Lung (tissue), 12 donors: ENCODE results near the gene TANC1. TPM values are rescaled to one million over a fixed set of nuclear protein-coding genes. Genes with fewer than 3 reads are reported as not detected.

Source experiments
- ATAC-seq: fragments of 200-7000 bp; cut with Tn5 transposase; one replicate; pipeline ENCODE4 v1.9.1; 2020; ENCODE audit warnings: moderate number of reproducible peaks; ENCODE audit not compliant: insufficient read depth, low FRiP score
- DNase-seq, 3 donors: peaks; one replicate each; pipeline ENCODE4 v3.0.0-alpha.2; 2013 to 2017
- H3K27ac ChIP-seq, 2 donors: one replicate each; pipeline ENCODE4 v1.5.1; 2013; ENCODE audit warnings: mild to moderate bottlenecking in 2 of 2, moderate library complexity in 2 of 2, control low read depth in 1 of 2, inconsistent platforms in 1 of 2, low read depth in 1 of 2, low read length in 1 of 2
- H3K27me3 ChIP-seq, 3 donors: one replicate each; pipeline ENCODE4 v1.5.1; 2013; ENCODE audit warnings: low read length in 2 of 3; ENCODE audit not compliant: control insufficient read depth in 3 of 3, insufficient read depth in 3 of 3
- H3K36me3 ChIP-seq, 4 donors: one replicate each; pipeline ENCODE4 v1.5.1; 2013; ENCODE audit warnings: low read length in 4 of 4, mild to moderate bottlenecking in 1 of 4, moderate library complexity in 1 of 4; ENCODE audit not compliant: control insufficient read depth in 4 of 4, insufficient read depth in 4 of 4
- H3K4me1 ChIP-seq, 5 donors: one replicate each; pipeline ENCODE4 v1.5.1; 2013; ENCODE audit warnings: low read length in 5 of 5, mild to moderate bottlenecking in 2 of 5, moderate library complexity in 1 of 5; ENCODE audit not compliant: control insufficient read depth in 5 of 5, insufficient read depth in 5 of 5
- H3K4me3 ChIP-seq: one replicate; pipeline ENCODE4 v1.5.1; 2013; ENCODE audit warnings: mild to moderate bottlenecking, control low read depth, moderate library complexity
- H3K9ac ChIP-seq, 2 donors: one replicate each; pipeline ENCODE4 v1.5.1; 2013; ENCODE audit warnings: low read length in 2 of 2, control low read depth in 1 of 2; ENCODE audit not compliant: insufficient read depth in 1 of 2
- H3K9me3 ChIP-seq, 4 donors: one replicate each; pipeline ENCODE4 v1.5.1; 2013; ENCODE audit warnings: low read length in 3 of 4, mild to moderate bottlenecking in 1 of 4, moderate library complexity in 1 of 4; ENCODE audit not compliant: control insufficient read depth in 4 of 4, insufficient read depth in 3 of 4
- CTCF ChIP-seq: IDR thresholded peaks from 2 replicates; pipeline ENCODE4 v1.5.1; 2012; ENCODE audit warnings: mild to moderate bottlenecking; ENCODE audit errors: control extremely low read depth, extremely low read depth
- WGBS, 2 donors: extraction: QIAGEN DNeasy Blood & Tissue Kit; methylation state at CpG; one replicate each; pipeline ENCODE4 v1.1.7; 2013; 5-methylcytosine and 5-hydroxymethylcytosine counted together
- polyA plus RNA-seq, 2 donors: library from polyadenylated mRNA; stranded (reverse); fragments of 200-250 nt; gene quantifications; one replicate each; pipeline ENCODE4 v1.2.1, GENCODE V29; 2013
- total RNA-seq, 2 donors: library from RNA; depleted of rRNA in 1 of 2; stranded (reverse); fragments of >200 nt in 1 of 2; gene quantifications; one replicate each; pipeline ENCODE4 v1.2.1, GENCODE V29; 2014 to 2021
- donor health status: control.
- donor health status: control.
- donor health status: Bipolar disorder and iron deficiency.
- donor health status: healthy.
- donor health status: DM: yes; HTN: yes; CAD: no.

Gene TANC1
- total and polyA plus RNA-seq, 4 donors, result 14.3 to 99.5 (median 37.3) TPM

GRCh38 chr2:159202568-159203071, 234.2 kb downstream of the TANC1 start:
- Histone ChIP-seq H3K9ac (no peak overlapping the region), H3K36me3 (peaks cover 10 to 29% (median 16%) of the 10 kb centered on the region in 4 donors), H3K27me3 (no peaks in the 10 kb centered on the region), H3K27ac (peak overlapping the region; percentile 49 to 85), H3K4me3 (no peak overlapping the region), H3K4me1 (peaks cover 6 to 36% (median 14%) of the 10 kb centered on the region in 5 donors), H3K9me3 (no peaks in the 10 kb centered on the region)
- DNase-seq (peak; percentile 79 to 88 (median 82)), ATAC-seq (peak; percentile 78)
- no peak for TF ChIP-seq CTCF
- WGBS, 2 donors, result 74 to 75% methylated on average over 4 of the region's 4 CpGs

- no peak for DNase-seq
- H3K27me3 ChIP-seq, result no peaks in the 10 kb centered on the region
- no peak overlapping the region for H3K4me3 ChIP-seq
- no peaks in the 10 kb centered on the region for H3K9me3 ChIP-seq
- no peak for TF ChIP-seq CTCF
- ATAC-seq, result no peak
- H3K36me3 ChIP-seq, result peaks cover 4 to 20% (median 7%) of the 10 kb centered on the region in 4 donors
- WGBS, 2 donors, result 94 to 95% methylated on average over 15 of the region's 15 CpGs
- peaks cover 8 to 36% (median 14%) of the 10 kb centered on the region in 5 donors for H3K4me1 ChIP-seq
- no peak overlapping the region for H3K9ac ChIP-seq
- H3K27ac ChIP-seq, result no peak overlapping the region
Measured at GRCh38 chr2:159204381-159205144, 236.1 kb downstream of the TANC1 start.

- no peak for TF ChIP-seq CTCF
- DNase-seq (peak in 2 of 3 donors; percentile 19 to 34), ATAC-seq (no peak)
- Histone ChIP-seq H3K4me3 (no peak overlapping the region), H3K9ac (no peak overlapping the region), H3K9me3 (no peaks in the 10 kb centered on the region), H3K36me3 (peaks cover 4 to 24% (median 7%) of the 10 kb centered on the region in 4 donors), H3K27ac (peak overlapping the region in 1 of 2 donors; percentile 71), H3K4me1 (peaks cover 2 to 16% (median 9%) of the 10 kb centered on the region in 5 donors), H3K27me3 (no peaks in the 10 kb centered on the region)
- 84 to 94% methylated on average over 6 of the region's 6 CpGs for WGBS, 2 donors
Measured at GRCh38 chr2:159206736-159207380, 238.4 kb downstream of the TANC1 start.
